Measurements from ENCODE around the gene ELAC1.
"Not testable (repeated sequence)": the region's sequence is repeated elsewhere in the genome, so short reads cannot be mapped to it uniquely, and the experiment has no call there.

ELAC1 gene

GRCh38 chr18:50967714-50968661 is at the start of gene ELAC1:
Gene ELAC1 (plus strand): TSS chr18:50968040. CDS start chr18:50974405, 6,365 bp downstream.
- peak; percentile 34 for DNase-seq (ENCODE audit: low read depth)

DNA sequence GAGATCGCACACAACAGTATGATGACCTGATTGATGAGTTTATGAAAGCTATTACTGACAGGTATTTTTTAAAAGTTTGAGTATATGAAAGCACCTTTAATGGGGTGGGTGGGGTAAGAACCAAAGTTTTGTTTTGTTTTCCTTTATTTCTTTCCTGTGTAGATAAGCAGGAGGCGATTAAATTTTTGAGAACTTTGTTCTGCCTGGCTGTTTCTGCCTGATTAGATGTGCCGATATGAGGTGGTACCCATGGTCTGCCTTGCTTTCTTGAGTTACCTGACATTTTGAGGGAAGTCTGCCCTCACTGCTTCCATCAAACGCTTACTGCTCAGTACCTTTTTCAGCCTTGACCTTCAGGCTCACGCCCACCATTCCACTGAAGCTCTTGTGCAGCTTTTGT is 49.7 kb upstream of the ELAC1 start:
- no peak for DNase-seq (ENCODE audit: low read depth)

DNA sequence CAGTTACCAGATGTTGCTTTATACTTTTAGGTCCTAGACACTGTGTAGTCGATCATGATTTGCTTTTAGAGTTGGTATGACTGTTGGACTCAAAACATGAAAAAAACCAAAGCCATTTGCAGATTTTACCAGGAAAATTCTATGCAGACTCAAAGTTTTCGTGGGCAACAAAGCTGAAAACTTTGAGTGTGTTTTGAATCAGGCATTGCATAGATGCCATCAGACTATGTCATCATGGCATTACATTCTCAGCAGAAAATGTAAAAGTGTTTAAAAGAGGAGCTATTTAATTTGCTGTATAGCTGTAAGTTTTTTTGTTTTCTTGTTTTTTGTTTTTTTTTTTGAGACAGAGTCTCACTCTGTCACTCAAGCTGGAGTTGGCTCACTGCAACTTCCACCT is 43.5 kb upstream of the ELAC1 start:
- no peak for DNase-seq (ENCODE audit: low read depth)

DNA sequence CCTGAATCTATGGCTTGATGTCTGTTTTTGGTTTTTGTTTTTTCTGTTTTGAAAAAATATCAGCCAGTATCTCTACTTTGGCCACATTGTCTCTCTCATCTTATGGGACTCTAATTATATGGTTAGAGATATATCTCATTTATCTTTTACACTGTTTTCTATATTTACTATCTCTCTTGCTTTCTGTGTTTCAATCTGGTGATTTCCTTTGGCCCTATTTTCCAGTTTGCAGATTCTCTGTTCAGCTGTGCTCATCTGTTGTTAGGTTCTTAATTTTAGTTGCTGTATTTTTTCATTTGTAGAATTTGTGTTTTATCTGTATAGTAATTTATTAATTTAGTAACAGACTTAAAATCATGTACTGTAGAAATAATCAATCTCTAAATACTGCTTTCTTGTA is 41.3 kb upstream of the ELAC1 start:
- no peak for DNase-seq (ENCODE audit: low read depth)

GRCh38 chr18:50928551-50928950 is 39.3 kb upstream of the ELAC1 start:
- DNase-seq (ENCODE audit: low read depth), result no peak

DNA sequence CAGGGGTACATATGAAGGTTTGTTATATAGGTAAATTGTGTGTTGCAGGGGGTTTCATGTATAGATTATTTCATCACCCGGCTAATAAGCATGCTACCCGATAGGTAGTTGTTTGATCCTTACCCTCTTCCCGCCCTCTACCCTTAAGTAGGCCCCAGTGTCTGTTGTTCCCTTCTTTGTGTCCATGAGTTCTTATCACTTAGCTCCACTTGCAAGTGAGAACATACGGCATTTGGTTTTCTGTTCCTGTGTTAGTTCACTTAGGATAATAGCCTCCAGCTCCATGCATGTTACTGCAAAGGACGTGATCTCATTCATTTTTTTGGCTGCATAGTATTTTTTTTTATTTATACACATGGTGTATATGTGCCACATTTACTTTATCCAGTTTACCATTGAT is 34.2 kb upstream of the ELAC1 start:
- no peak for DNase-seq (ENCODE audit: low read depth)

- DNase-seq (ENCODE audit: low read depth), result no peak
These were observed 33.2 kb upstream of the ELAC1 start for GRCh38 chr18:50934545-50935211.

DNA sequence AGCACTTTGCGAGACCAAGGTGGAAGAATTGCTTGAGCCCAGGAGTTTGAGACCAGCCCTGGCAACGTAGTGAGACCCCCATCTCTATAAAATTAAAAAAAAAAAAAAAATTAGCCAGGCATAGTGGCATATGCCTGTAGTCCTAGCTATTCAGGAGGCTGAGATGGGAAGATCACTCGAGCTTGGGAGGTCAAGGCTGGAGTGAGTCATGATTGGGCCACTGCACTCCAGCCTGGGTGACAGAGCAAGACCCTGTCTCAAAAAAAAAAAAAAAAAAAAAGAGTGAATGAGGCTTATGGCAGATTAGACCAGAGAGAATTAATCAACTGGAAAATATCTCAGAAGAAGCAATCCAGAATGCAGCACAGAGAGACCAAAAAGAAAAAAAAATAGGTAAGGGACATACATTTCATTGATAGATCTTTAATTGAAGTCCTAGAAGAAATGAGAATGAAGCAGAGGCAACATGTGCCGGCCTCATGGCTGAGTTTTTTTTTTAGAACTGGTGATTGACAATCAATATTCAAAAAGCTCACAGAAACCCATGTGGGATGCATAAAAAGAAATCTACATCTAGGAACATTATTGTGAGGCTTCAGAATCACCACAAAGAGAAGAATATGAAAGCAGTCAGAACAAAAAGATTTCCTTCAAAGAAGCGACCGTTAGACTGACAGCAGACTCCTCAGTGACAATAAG is 32.2 kb upstream of the ELAC1 start:
- DNase-seq (ENCODE audit: low read depth), result no peak

DNA sequence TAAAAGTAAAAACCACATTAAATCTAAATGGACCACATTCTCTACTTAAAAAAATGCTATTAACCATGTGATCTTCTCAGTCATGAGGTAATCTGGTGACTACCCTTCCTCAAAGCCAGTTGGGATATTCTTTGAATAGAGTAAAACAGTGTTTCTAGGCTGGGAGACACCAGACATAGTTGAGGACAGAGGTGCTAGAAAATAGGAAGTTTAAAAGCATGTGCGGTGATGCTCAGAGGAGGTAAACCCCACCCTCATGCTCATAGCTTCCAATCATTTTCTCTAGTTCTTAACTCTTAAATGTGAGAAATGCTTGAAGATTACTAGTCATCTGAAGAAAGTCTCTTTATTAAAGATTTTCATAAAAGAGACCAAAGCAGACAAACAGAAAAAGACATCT is 30.7 kb upstream of the ELAC1 start:
- DNase-seq (ENCODE audit: low read depth), result no peak

DNA sequence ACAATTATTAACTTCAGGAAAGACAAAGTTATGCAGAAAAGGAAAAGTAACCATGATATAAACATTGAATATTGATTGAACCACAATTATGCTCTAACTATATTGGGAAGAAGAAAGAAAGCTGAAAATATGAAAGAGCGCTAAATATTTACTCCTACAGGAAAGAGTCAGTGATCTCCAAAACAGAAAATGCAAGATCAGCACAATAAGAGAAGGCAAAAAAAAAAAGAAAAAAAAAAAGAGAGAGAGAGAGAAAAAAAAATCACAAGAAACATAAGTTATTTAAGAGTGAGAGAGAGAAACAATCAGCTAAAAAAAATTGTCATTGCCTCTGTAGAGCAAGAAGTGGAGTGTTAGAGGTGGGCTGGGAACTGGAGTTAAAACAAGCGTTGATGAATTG is 28.9 kb upstream of the ELAC1 start:
- DNase-seq (ENCODE audit: low read depth), result no peak

- no peak for DNase-seq (ENCODE audit: low read depth)
These were observed 23.5 kb upstream of the ELAC1 start for GRCh38 chr18:50944245-50944932.

GRCh38 chr18:50945918-50946317 is 21.9 kb upstream of the ELAC1 start:
- not testable (repeated sequence) for DNase-seq (ENCODE audit: low read depth)

DNA sequence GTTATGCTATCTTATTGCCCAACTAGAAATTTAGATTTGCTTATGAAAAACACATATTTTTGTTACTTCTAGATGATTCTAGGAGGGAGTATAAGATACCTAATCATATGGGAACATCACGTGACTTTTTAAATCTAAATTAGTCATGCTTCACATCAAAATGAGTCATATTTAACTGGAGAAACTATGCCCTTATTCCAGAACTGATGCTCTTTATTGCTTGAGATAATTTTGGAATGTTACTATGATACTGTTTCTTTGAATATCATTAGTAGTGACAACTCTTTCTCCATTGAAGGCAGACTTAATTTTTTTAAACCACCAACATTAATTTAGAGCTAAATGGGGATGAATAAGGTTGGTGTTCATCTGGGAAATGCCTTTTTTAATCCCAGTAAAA is 19.9 kb upstream of the ELAC1 start:
- DNase-seq (ENCODE audit: low read depth), result no peak

DNA sequence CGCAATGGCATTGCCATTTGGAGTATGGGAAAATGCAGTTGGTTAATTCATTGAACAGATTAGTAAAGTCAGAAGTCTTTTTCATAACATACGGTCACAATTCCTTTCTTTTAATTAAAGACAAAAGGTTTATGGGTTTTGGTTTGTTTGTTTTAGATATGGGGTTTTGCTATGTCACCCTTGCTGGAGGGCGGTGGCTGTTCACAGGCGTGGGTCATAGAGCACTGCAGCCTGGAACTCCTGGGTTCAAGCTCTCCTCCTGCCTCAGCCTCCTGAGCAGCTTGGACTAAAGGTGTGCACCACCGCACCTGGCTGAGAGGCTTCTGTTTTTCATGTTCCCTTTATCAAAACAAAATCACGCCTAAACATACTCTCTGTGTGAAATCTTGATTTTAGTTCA is 18.7 kb upstream of the ELAC1 start:
- no peak for DNase-seq (ENCODE audit: low read depth)

DNA sequence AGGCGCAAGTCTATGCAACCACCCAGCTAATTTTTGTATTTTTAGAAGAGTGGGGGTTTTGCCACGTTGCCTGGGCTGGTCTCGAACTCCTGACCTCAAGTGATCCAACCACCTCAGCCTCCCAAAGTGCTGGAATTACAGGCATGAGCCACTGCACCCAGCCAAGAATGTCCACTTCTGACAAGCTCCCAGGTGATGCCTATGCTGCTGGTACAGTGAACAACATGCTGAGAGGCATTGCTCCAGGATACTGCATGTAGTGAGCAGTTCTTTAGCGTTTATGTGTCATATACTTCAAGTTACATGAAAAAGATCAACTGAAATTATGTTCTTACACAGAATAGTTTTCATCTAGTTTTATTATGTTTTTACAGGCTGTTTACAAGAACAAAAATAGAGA is 17.2 kb upstream of the ELAC1 start:
- DNase-seq (ENCODE audit: low read depth), result no peak

DNA sequence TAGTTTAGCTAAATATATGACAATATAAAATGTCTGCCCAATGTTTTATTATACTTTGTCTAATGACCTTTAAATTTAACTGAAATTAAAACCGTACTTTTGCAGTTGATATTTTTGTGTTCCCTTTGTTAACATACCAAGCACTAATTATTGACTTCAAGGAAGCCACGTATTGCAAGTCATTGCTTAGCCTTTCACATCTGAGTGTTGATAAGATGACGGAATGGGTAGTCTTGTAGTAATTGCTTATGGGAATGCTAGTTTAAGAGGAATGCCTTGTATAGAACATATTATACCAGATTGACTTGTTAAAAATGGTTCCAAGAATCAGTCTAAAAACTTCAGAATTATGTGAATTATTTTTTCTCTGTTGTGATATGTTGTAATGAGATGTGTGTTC is 14.0 kb upstream of the ELAC1 start:
- DNase-seq (ENCODE audit: low read depth), result no peak

DNA sequence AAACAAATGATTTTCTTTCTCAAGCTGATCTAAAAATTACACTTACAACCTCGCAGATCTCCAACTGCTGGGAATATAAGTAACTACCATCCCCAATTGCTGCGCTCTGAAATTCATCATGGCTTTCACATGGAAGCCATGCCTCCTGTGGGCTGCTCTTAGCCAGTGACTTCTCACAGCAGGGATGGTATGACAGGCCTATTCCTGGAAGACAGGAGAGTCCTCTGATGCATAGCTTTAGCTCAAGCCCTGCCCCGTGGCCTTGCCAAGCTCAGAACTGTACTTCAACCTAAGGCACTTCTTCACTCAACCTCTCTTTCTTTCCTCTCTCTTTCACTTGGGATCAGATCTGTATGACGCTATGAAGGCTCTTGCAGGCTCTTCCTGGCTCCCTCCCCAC is 12.6 kb upstream of the ELAC1 start:
- no peak for DNase-seq (ENCODE audit: low read depth)

DNA sequence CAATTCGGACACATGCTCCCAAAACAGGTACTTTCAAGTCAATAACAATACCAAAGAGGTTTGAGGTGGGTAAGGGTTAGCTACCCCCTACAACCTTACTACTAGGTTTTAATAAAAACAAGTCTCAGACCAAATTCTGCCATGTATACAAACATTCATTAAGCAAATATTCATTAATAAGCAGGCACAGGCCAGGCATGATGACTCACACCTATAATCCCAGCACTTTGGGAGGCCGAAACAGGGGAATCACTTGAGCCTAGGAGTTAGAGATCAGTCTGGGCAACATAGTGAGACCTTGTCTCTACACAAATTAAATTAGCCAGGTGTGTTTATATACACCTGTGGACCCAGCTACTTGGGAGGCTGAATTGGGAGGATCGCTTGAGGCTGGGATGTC is 11.7 kb upstream of the ELAC1 start:
- DNase-seq (ENCODE audit: low read depth), result no peak

- no peak for DNase-seq (ENCODE audit: low read depth)
These were observed 5.9 kb upstream of the ELAC1 start for GRCh38 chr18:50961974-50962373.

GRCh38 chr18:50969448-50969847 is 1.6 kb downstream of the ELAC1 start:
- no peak for DNase-seq (ENCODE audit: low read depth)

- DNase-seq (ENCODE audit: low read depth), result no peak
These were observed 2.2 kb downstream of the ELAC1 start for GRCh38 chr18:50970006-50970405.

- DNase-seq (ENCODE audit: low read depth), result not testable (repeated sequence)
These were observed 4.6 kb downstream of the ELAC1 start for GRCh38 chr18:50972404-50972803.
